Measurements from ENCODE around the gene PGF. TPM values are rescaled to one million over a fixed set of nuclear protein-coding genes. Genes with fewer than 3 reads are reported as not detected.

PGF gene
- total RNA-seq, 1 experiment from 2014 or later, result 115 TPM

DNA sequence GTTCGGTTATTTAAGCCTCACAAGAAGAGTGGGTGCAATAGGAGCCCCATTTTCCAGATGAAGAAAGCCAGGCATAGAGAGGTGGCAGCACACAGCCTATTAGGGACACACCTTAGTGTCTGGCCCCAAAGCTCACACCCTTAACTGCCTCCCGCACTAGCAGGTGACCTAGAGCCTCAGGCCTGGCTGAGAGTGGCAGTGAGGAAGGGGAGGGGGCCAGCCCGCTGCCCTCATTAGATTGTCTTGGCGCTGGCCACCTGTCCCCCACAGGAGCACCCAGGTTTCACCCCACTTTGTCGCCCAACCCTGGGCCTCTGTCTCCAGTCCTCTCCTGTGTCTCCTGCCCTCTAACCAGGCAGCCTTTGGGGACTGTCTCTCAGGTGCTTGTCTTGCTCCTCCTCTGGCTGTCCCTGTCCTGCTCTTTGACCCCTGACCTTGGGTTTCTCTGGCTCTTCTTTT is 18.5 kb upstream of the PGF start:
- no peaks in the 10 kb centered on the region for H3K9me3 ChIP-seq (replicated peaks)
- no peak for DNase-seq
- H3K4me1 ChIP-seq, result peaks cover 80% of the 10 kb centered on the region
- no peaks in the 10 kb centered on the region for H3K36me3 ChIP-seq
- no peak overlapping the region for H3K4me3 ChIP-seq
- no peaks in the 10 kb centered on the region for H3K27me3 ChIP-seq
- peak overlapping the region; percentile 87 for H3K27ac ChIP-seq

DNA sequence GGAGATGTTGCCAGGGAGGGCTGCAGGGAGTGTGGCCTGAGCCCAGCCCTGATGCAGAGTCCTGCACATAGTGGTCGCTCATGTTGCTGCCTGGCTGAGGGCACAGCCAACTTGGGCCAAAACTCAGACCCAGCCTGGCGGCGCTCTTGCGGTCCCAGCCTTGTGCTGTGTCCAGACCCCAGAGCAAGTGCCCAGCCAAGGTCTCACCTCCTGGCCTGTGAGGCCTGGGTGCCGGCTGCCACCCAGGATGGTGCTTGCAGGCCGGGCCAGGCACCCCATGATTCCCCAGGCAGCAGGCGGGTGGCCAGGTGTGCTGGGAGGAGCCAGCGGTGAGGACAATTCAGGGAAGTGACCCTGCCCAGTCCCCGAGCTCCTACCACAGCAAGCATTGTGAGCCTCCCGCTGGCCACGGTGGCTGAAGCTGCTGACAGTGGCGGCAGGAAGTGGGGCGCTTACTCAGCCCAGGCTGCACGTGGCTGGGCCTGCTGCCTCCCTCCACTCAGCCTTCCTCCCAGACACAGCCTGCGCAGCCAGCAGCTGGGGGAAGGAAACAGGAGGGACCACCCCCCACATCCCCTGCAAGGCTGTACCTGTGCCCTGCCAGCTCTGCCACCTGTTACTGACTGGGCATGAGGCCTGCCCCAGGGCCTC is 17.7 kb upstream of the PGF start:
- no peaks in the 10 kb centered on the region for H3K9me3 ChIP-seq (replicated peaks)
- DNase-seq, result peak; percentile 56 to 58
- no peaks in the 10 kb centered on the region for H3K36me3 ChIP-seq
- peaks cover 74% of the 10 kb centered on the region for H3K4me1 ChIP-seq
- no peak overlapping the region for H3K4me3 ChIP-seq
- H3K27ac ChIP-seq, result peak overlapping the region; percentile 87
- no peaks in the 10 kb centered on the region for H3K27me3 ChIP-seq

DNA sequence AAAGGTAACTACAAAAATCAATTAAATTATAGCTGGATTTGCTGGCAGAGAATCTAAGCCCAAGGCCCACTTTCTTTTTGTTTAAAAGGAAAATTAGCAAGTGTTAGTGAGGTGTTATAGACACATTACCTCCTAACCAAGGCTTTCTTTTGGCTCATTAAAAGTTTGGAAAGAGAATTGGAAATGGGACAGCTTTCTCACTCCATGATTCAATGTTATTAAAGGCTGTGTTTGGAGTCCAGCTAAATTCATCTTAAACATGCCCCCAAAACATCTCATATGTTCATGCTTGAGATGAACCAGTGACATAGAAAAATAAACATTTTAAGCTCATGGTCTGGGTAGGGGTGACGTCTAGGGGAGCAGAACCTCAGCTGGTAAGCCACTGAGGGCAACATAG is 13.4 kb upstream of the PGF start:
- no peak for DNase-seq
- Histone ChIP-seq H3K9me3 (replicated peaks) (no peaks in the 10 kb centered on the region), H3K27me3 (no peaks in the 10 kb centered on the region)

DNA sequence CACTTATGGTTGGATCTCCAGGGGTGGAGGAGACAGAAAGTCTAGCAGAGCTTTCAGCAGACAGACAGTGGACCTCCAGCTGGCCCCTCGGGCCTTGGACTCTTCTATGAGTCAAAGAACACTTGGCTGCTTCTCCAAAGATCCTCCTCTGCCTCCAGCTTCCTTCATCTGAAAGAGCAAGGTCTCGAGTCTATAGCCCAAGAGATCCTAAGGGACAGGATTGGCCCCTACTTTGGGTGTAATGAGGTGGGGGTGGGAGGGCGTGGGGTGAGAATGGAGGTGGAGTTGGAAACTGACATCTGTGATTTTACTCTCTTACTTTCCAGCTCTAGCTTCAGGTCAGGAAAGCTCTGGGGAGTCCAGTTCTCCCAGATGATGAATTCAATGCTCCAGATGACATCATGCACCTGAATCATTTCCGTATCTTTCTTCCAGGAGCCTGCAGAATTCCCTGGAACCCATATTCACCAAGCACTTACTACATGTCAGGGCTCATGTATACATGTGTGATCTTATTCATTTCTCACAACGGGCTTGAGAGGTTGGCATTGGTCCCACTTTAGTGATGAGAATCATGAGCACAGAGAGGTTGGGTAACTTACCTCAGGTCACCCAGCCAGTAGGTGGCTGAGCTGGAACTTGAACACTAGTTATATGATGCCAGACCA is 10.2 kb upstream of the PGF start:
- H3K36me3 ChIP-seq, result no peaks in the 10 kb centered on the region
- no peak overlapping the region for H3K4me3 ChIP-seq
- DNase-seq, result no peak
- no peaks in the 10 kb centered on the region for H3K27me3 ChIP-seq
- peaks cover 58% of the 10 kb centered on the region for H3K4me1 ChIP-seq
- no peak overlapping the region for H3K27ac ChIP-seq
- H3K9me3 ChIP-seq (replicated peaks), result no peaks in the 10 kb centered on the region

More for the DNA sequence above, 13.4 kb upstream of the PGF start:
- no peak overlapping the region for H3K27ac ChIP-seq
- H3K36me3 ChIP-seq, result no peaks in the 10 kb centered on the region
- H3K4me1 ChIP-seq, result peaks cover 49% of the 10 kb centered on the region
- no peak overlapping the region for H3K4me3 ChIP-seq

DNA sequence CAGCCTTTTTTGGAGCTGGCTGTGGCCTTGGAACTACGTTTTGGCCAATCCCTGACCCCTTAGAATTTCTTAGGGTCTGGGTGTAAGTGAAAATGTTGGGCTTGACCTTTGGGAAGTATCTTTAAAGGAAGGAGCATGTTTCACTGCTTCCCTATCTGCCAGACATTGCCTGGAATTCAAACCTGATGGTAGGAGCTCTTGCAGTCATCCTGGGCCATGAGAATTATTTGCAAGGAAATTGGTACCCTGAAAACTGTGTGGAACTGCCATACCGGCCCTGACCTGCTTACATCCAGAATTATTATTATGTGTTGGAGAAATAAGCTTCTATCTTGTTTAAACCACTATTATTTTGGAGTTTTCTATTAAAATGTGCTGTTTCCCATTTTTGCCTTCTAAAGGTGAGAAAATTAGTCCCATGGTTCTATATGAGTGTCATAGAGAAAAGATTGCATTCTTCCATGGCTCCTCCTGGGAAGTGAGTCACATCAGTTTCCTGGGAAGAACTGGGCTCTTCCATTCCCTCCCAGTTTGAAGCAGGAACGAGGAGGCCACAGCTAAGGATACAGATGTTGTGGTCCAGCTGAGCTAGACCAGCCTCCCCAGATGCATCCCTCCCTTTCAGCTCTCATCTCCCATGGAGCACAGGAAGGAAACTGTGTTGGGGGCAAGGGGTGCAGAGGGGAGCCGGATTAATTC is 9.5 kb upstream of the PGF start:
- Histone ChIP-seq H3K9me3 (replicated peaks) (no peaks in the 10 kb centered on the region), H3K4me3 (no peak overlapping the region), H3K27ac (no peak overlapping the region), H3K27me3 (no peaks in the 10 kb centered on the region), H3K36me3 (no peaks in the 10 kb centered on the region), H3K4me1 (peaks cover 58% of the 10 kb centered on the region)
- DNase-seq, result no peak

DNA sequence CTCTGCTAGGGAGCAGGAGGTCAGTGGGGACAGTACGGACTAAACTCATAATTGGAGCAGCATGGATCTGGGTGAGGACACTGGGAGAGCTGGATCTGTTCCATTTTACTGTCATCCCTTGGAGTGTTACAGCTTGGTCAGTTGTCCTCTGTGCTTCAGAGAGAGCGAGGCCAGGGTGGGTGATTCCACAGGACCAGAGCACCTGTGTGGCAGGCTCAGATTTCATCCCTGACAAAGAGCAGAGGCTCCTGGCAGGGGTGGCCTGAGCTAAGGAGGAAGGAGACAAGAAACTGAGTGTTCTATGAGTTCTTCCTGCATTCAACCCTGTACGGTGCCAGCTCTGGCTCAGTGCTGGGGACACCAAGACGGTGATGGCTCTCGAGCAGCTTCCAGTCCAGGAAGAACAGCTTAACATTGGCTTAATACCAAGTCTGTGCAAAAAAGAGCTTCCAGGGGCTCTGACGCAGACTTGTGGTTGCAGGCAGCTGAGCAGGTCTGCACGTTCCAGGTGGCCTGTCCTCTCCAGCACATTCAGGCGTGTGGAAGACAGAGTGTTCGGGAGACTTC is 8.4 kb upstream of the PGF start:
- peak; percentile 58 to 75 for DNase-seq
- H3K4me3 ChIP-seq, result peak overlapping the region; percentile 23

DNA sequence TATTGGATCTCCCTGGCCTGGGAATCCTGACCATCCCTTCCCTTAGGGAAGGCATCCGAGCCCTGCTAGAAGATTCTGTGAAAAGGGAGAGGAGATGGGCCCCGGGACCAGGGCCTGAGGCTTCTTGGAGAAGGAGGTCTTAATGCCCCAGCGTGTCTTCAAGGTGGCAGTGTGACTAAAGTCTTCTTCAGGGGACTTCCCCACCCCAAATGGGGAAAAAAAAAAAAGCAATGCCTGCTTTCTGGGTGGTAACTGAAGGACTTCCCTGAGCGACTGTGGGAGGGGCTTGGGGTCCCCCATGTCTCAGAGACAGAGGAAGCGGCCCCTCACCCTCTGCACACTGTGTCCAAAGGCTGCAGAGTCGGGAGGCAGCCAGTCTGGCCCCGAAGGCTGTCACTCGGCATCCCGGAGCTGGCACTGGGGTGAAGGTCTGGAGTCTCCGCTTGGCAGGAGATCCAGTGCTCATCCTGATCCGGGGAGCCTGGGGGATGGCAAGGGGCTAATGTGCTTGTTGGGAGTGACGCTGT is 7.8 kb upstream of the PGF start:
- peak overlapping the region; percentile 23 for H3K4me3 ChIP-seq
- no peaks in the 10 kb centered on the region for H3K9me3 ChIP-seq (replicated peaks)
- DNase-seq, result peak; percentile 49 to 62
- H3K27me3 ChIP-seq, result no peaks in the 10 kb centered on the region
- H3K4me1 ChIP-seq, result peaks cover 65% of the 10 kb centered on the region
- peak overlapping the region; percentile 85 for H3K27ac ChIP-seq
- no peaks in the 10 kb centered on the region for H3K36me3 ChIP-seq

More for the DNA sequence above, 8.4 kb upstream of the PGF start:
- Histone ChIP-seq H3K9me3 (replicated peaks) (no peaks in the 10 kb centered on the region), H3K4me1 (peaks cover 67% of the 10 kb centered on the region), H3K27ac (peak overlapping the region; percentile 85), H3K36me3 (no peaks in the 10 kb centered on the region), H3K27me3 (no peaks in the 10 kb centered on the region)

DNA sequence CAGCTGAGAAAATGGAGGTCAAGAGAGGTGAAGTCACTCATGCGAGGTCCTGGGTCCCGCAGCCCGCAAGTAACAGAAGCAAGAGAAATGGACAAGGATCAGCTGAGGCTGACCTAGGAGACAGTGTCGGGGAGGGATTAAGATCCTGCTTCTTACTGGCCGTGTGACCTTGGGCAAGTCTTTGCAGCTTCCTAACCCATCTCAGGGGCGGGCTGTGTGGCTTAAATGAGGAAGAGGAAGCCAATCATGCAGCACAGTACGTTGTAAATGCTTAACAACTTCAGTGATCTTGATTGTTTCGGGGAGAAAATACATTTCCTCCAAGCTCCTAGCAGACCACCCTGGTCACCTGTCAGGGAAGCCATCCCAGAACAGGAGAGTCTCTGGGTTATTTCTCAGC is 7.1 kb upstream of the PGF start:
- no peaks in the 10 kb centered on the region for H3K9me3 ChIP-seq (replicated peaks)
- H3K27ac ChIP-seq, result peak overlapping the region; percentile 85
- peaks cover 65% of the 10 kb centered on the region for H3K4me1 ChIP-seq
- DNase-seq, result no peak
- no peak overlapping the region for H3K4me3 ChIP-seq
- no peaks in the 10 kb centered on the region for H3K36me3 ChIP-seq
- no peaks in the 10 kb centered on the region for H3K27me3 ChIP-seq

DNA sequence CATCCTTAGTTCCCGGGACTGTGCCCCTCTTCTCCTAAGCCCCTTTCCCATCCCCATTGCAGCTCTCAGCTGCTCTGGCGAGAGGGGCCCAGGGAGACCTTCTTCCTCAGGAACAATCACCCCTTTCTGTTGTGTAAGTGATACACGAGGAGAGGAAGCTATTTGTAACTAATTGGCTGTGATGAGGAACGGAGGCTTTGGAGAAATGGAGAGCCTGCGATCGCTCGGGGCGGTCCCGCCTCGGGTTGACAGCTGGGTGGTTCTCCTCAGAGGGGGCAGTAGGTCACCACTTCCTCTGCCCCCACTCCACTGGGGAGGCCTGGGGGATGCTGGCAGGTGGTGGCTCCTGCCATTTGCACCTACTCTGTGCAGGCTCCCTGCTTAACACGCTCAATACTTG is 6.6 kb upstream of the PGF start:
- peak; percentile 89 to 95 for DNase-seq
- H3K27ac ChIP-seq, result peak overlapping the region; percentile 85
- H3K4me1 ChIP-seq, result peaks cover 66% of the 10 kb centered on the region
- H3K9me3 ChIP-seq (replicated peaks), result no peaks in the 10 kb centered on the region
- no peak overlapping the region for H3K4me3 ChIP-seq
- no peaks in the 10 kb centered on the region for H3K36me3 ChIP-seq
- H3K27me3 ChIP-seq, result no peaks in the 10 kb centered on the region

DNA sequence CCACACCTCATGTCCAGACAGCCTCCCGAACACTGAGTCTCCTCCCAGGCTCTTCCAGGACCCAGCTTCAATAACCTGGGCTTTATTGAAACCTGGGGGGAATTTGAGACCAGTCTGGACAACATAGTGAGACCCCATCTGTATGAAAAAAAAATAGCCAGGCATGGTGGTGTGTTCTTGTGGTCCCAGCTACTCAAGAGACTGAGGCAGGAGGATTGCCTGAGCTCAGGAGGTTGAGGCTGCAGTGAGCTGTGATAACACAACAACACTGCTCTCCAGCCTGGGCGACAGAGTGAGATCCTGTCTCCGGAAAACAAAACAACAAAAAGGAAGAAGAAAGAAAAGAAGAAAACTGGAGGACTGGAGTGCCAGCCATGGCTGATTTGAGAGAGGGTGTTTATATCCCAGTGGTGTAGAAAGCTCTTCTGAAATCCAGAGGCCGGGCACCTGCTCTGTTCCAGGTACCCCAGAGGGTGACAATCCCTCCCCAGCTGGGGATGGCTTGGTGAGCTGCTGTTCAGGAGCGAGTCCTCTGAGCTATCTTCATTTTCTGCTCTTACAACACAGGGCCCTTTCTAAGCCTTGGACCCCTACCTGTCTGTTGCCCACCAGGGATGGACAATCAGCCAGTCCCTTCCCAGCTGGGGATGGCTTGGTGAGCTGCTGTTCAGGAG is 6.0 kb upstream of the PGF start:
- H3K4me3 ChIP-seq, result no peak overlapping the region
- DNase-seq, result no peak
- H3K27me3 ChIP-seq, result no peaks in the 10 kb centered on the region
- peaks cover 68% of the 10 kb centered on the region for H3K4me1 ChIP-seq
- H3K9me3 ChIP-seq (replicated peaks), result no peaks in the 10 kb centered on the region
- peak overlapping the region; percentile 85 for H3K27ac ChIP-seq
- no peaks in the 10 kb centered on the region for H3K36me3 ChIP-seq

DNA sequence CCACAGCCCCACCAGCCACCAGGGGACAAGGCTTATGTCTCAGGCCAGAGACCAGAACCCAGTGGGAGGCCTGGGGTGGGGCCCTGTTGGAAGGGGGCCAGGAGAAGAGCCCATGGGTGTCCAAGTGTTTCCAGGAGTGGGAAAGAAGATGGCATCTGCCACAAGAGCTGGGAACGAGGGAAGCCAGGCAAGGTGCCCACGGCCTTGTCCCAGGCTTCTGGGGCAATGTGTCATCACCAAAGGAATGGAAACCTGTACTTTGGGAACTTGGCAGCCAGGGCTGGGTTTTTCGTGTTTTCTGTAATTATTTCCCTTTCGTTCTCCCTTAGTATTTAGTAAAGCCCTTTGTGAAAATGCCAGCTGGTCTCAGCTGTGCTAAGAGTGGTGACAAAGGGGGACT is 5.3 kb upstream of the PGF start:
- H3K4me3 ChIP-seq, result no peak overlapping the region
- no peaks in the 10 kb centered on the region for H3K36me3 ChIP-seq
- peak overlapping the region; percentile 85 for H3K27ac ChIP-seq
- H3K9me3 ChIP-seq (replicated peaks), result no peaks in the 10 kb centered on the region
- H3K27me3 ChIP-seq, result no peaks in the 10 kb centered on the region
- peaks cover 68% of the 10 kb centered on the region for H3K4me1 ChIP-seq
- DNase-seq, result no peak

DNA sequence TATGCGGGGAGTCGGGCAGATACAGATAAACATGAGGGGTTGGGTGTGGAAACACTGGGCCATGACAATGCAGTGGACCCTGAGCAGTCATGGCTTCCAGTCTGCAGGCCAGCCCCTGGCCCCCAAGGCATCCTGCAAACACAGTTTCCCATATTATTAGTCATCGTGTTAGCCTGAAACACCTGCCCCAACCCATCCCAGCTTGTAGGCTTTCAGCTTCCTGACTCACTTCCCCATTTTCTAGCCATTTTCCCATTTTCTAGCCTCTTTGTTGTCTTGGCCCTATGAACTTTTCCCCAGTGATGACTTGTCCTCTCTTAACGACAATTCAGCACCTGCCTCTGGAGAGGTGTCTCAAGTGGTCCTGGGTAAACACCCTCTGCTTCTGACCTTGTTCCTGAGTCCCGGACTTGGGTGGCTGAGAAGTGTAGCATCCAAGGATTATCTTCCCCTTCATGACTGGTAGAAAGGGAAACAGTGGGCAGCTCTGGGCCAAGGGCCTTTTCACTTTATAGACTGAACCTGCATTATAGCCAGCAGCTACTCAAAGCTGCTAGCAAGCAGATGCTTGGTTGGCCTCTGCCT is 4.3 kb upstream of the PGF start:
- no peaks in the 10 kb centered on the region for H3K27me3 ChIP-seq
- H3K36me3 ChIP-seq, result no peaks in the 10 kb centered on the region
- peak; percentile 72 to 83 for DNase-seq
- H3K4me1 ChIP-seq, result peaks cover 61% of the 10 kb centered on the region
- H3K9me3 ChIP-seq (replicated peaks), result no peaks in the 10 kb centered on the region
- peak overlapping the region; percentile 85 for H3K27ac ChIP-seq
- H3K4me3 ChIP-seq, result no peak overlapping the region

DNA sequence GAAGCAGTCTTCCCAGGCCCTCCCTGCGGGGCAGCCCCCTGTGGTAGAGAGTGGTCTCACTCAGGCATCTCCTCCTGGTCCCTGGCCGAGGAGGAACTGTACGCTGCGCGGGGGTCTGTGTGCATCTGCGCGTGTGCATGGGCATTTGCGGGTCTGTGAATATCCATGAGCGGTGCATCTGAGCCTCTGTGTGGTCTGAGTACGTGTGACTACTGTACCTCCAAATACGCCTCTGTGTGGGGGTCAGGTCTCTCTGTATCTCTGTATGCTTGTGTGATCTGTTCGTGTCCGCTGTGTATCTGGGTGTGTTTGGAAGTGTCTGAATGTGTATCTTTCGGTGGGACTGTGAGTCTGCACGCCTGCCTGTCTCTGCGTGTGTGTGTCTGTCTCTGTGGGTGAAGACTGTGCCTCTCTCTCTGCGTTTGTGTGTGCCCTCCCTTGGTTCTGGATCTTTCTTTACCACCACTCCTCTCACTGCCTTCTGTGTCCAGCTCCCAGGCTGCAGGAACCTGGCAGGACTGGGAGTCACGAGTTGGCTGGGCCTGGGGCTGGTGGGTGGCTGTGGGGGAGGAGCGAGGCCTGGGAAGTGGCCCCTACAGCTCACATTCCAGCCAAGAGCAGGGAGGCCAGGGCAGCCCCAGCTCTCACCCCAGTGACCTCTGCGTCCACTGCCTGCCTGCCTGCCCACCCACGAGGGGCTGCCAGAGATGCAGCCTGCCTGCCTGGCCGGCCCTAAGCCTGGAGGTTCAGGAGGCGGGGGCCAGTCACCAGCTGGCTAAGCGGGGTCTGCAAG is 1.1 kb upstream of the PGF start:
- Histone ChIP-seq H3K9me3 (replicated peaks) (no peaks in the 10 kb centered on the region), H3K4me3 (peak overlapping the region; percentile 96), H3K4me1 (peaks cover 39% of the 10 kb centered on the region), H3K36me3 (peaks cover 26% of the 10 kb centered on the region), H3K27me3 (no peaks in the 10 kb centered on the region), H3K27ac (peak overlapping the region; percentile 50; the same call in 1 of the 2 replicates)
- peak in 1 of 2 experiments; percentile 53 for DNase-seq

DNA sequence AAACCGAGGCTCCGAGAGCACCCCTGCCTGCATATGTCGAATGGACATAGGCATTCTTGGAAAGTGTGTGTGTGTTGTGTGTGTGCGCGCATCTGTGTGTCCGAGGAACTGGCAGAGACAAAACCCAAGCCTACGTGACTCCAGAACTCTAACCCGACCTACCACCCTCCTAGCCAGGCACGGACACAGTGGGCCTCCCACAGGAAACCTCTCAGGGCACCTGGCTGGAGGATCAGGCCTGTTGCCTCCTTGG is 556 bp upstream of the PGF start:
- H3K9me3 ChIP-seq (replicated peaks), result no peaks in the 10 kb centered on the region
- H3K27ac ChIP-seq, result peak overlapping the region; percentile 50; the same call in 1 of the 2 replicates
- peak overlapping the region; percentile 96 for H3K4me3 ChIP-seq
- no peak for DNase-seq
- peaks cover 34% of the 10 kb centered on the region for H3K4me1 ChIP-seq
- no peaks in the 10 kb centered on the region for H3K27me3 ChIP-seq
- peaks cover 31% of the 10 kb centered on the region for H3K36me3 ChIP-seq
